D341Med (cell line): ENCODE data around the gene IL16.

ENCODE experiments used
- DNase-seq: peaks from one replicate; pipeline ENCODE4 v3.0.0; 2012; ENCODE audit warnings: low spot score

IL16 gene

DNA sequence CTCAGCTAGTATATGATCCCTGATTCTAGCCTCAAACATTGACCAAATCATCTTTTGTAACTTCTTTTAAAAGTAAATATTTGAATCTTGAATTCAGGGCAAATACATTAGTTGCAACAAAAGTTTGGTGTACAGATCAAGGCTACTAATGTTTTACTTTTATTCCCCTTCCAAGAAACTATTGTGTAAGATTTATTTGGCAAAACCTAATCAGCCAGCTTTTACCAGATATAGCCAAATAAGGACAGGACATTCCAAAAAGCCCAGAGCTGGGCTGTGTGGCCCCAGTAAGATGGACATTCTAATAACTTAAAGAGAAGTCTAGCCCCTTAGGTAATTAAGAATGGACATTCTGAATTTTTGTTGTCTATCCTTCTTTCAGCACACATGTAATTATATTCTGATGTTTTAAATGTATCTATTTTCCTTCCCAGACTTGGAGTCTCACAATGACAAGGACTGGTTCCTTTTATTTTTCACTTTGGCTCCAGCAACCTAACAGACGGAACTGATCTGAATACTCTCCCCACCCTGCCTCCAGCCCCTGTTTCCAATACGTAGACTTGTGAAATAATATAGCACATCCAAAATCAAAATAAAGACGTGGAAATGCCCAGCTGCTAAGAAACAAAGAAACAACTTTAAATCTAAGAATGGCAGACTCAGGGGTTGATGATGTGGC is 79.2 kb downstream of the IL16 start:
- no peak for DNase-seq

DNA sequence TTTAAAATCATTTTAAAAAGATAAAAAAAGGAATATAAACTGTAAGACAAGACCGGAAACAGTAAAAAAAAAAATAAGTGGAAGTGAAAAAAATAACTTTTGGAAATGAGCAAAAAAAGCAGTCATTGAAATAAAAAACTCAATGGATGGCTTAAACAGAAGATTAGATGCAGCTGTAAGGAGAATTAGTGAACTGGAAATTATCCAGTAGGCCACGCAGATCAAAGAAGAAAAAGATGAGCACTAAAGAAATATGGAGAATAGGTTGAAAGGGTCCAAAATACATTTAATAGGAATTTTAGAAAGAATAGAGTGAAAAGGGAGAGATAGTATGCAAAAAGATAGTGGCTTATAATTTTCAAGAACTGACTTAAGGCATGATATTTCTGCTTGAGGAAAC is 80.3 kb downstream of the IL16 start:
- DNase-seq = no peak

GRCh38 chr15:81277851-81278250 is 81.2 kb downstream of the IL16 start:
- no peak for DNase-seq

- no peak for DNase-seq
Observed at GRCh38 chr15:81278306-81279029, 81.8 kb downstream of the IL16 start.

DNA sequence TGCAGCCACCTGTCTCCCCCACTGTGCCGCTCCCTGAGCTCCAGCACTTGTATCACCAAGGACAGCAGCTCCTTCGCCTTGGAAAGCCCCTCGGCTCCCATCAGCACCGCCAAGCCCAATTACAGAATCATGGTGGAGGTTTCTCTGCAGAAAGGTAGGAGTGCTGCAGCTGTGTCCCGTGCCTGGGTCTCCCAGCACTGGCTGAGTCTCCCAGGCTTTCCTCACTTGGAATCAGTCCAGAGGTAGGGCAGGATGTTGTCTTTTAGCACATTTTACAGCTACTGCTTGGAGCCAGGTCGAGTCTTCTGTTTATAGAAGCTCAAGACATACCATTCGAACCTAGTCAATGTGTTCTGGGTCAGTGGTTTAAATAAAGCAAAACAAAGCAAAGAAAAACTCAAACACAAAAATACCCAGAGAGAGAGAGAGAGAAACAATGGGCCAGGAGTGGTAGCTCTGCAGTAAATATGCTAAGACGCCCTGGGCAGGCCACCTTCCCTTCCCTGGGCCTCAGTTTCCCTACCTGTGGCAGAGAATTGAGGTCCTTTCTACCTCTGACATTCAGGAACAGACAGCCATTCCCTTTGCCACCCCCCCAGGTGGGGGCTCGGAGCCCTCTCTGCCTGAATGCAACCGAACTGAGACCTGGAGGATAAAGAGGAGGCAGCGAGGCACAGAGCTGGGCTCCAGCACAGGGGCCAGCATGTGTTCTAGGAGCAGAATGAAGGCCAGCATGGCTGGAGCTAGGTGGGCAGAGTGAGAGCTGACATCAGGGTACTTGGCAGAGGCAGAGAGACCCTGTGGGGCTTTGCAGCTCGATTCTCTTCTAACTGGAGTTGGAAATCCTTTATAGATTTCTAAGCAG is 83.2 kb downstream of the IL16 start:
- no peak for DNase-seq

DNA sequence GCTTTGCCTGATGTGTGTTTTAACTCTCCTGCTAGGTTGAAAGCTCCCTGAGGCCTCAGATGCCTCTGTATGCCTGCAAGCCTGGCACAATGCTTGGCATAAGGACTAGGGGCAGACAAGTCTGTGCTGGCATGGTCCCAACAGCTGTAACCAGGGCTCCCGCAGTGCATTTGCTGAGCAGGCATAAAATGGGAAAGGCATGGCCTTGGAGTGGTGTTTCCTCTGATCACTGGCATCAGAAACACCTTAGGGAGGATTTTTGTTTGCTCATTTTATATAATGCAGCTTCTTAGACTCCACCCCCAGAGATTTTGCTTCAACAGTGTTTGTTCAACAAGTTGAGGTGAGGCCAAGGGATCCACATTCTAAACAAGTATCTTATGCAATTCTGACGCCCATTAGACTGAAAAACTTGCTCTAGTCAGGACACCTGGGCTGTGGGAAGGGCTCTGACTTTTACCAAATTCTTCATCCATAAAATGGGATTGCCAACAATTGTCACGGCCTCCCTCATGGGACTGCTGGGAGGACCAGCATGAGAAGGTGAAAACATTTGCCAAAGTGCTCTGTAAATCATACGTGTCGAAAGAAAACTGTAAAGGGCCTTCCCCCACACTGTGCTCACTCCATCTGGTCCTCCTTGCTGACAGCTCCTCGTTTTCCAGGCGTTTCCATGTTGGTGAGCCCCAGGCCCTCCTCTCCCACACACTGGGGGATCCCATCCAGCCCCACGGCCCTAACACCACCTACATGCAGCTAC is 84.2 kb downstream of the IL16 start:
- DNase-seq = no peak

DNA sequence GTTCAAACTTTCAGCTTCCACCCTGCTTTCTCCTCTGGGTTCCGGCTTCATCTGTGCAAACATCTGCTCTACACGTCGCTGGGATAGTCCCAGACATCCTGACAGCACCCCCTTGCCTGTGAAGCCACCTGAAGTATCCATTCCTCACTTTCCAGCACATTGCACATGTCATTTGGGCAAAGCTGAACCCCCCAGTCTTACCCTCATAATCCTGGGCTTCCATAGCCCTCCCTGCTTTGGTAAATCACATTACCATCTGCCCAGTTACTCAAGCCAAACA is 84.7 kb downstream of the IL16 start:
- DNase-seq = no peak

- DNase-seq = no peak
Observed at GRCh38 chr15:81281766-81282605, 85.3 kb downstream of the IL16 start.

DNA sequence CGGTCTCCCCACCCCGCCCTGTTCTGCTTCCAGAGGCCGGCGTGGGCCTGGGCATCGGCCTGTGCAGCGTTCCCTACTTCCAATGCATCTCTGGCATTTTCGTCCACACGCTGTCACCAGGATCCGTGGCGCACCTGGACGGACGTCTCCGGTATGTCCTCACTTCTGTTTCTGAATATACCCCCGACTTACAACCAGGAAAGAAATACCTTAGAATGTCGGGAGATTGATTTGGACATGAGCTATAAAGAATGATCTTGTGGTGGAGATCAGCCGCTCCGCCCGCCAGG is 85.9 kb downstream of the IL16 start:
- DNase-seq = no peak

DNA sequence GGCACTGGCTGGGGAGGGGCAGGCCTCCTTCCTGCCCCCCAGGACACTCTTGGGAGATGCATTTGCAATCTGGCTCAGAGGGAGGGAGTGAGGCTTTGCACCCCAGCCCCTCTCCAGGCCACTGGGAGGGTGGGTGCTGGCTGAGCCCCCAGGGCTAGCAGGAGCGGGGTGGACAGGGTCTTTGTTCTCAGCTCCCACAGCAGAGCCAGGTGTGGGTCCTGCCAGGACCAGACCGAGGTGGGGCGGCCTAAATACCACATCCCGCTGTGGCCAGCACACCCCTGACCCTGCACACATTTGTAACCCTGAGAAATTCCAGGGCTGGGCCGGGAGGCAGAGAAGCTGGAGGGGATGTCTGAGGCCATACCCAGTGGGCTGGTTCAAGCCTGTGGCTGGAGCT is 86.2 kb downstream of the IL16 start:
- no peak for DNase-seq

- no peak for DNase-seq
Observed at GRCh38 chr15:81284256-81285031, 87.8 kb downstream of the IL16 start.

GRCh38 chr15:81285461-81285860 is 88.8 kb downstream of the IL16 start:
- no peak for DNase-seq

- DNase-seq = no peak
Observed at GRCh38 chr15:81286621-81287121, 90.0 kb downstream of the IL16 start.

DNA sequence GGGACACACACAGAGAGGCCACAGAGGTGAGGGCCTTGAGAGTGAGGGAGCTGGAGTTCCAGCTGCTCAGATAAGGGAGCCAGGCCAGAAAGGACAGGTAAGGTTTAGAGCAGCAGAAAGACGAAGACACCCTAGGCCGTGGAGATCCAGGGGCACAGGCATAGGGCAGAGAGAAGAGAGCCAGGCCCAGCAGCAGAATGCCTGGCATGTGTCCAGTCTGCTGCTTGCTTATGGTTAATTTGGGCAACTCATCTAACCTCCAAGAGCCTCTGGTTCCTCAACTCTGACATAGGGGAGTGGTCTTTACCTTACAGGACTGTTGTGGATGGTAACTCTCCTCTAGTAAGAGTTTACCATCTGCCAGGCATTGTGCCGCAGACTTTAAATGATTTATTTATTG is 91.4 kb downstream of the IL16 start:
- no peak for DNase-seq

DNA sequence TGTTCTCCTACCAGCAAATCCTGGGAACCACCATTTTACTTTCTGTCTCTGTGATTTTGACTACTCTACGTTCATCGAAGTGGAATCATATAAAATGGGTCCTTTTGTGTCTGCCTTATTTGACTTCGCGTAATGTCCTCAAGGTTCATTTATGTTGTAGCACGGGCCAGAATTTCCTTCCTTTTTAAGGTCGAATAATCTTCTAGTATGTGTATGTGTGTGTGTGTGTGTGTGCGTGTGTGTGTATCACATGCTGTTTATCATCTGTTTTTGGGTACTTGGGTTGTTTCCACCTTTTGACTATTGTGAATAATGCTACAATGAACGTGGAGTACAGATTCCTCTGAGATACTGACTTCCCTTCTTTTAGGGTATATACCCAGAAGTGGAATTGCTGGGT is 91.9 kb downstream of the IL16 start:
- DNase-seq = no peak

- no peak for DNase-seq
Observed at GRCh38 chr15:81289910-81290309, 93.2 kb downstream of the IL16 start.

GRCh38 chr15:81291916-81292522 is 95.3 kb downstream of the IL16 start:
- DNase-seq = no peak

GRCh38 chr15:81292523-81293001 is 95.9 kb downstream of the IL16 start:
- no peak for DNase-seq

DNA sequence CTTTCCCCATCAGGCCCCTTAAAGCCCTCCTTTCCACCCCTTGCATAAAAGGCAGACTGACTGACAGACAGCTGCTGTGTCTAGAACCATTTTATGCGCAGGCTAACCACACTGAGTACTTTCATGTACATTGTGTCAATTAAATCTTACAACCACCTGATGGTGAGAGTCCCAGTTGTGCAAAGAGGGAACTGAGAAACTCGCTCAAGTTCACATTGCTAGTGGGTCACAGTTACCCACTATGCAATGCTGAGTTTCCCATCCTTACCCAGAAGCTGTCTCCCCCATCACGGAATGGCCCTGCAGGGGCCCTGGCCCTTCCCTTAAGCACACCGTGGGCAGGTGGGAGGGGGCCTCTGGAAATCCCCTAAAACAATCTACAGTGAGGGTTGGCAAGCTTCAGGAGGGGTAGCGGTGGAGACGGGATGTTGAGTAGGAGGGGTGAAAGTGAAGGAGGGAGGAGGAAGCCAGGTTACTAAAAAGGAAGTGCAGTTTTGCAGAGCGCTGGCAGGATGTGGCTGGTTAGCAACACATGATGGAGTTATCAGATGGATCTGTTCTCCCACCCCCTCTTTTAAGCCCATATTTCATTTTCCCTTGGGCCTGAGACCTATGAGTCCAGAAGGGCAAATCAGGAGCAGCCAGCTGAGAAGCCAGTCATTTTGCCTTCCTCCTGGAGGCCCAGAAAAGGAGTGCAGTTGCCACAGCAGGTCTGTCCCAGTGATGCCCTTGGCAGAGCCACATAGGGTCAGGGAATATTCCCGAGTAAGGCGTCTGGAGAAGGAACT is 97.2 kb downstream of the IL16 start:
- DNase-seq = no peak
